Glutamatergic neuron (in vitro differentiated cells): ENCODE results near the gene PLBD2. TPM values are rescaled to one million over a fixed set of nuclear protein-coding genes. Genes with fewer than 3 reads are reported as not detected.

ENCODE experiments used
- DNase-seq: peaks from one replicate; pipeline ENCODE4 v3.0.0; 2022
- H3K27ac Mint-ChIP-seq: one replicate; pipeline ENCODE4 v1.8.0; 2020; ENCODE audit warnings: mild to moderate bottlenecking, mixed read lengths, inconsistent platforms; ENCODE audit not compliant: unreplicated experiment
- H3K27me3 Mint-ChIP-seq: one replicate; pipeline ENCODE4 v1.8.0; 2020; ENCODE audit warnings: mild to moderate bottlenecking, moderate library complexity, mixed read lengths, inconsistent platforms; ENCODE audit not compliant: unreplicated experiment
- H3K36me3 Mint-ChIP-seq: one replicate; pipeline ENCODE4 v1.8.0; 2020; ENCODE audit warnings: mild to moderate bottlenecking, mixed read lengths, inconsistent platforms; ENCODE audit not compliant: unreplicated experiment
- H3K4me1 Mint-ChIP-seq: one replicate; pipeline ENCODE4 v1.8.0; 2020; ENCODE audit warnings: mild to moderate bottlenecking, low read depth, mixed read lengths, inconsistent platforms; ENCODE audit not compliant: unreplicated experiment
- H3K4me3 Mint-ChIP-seq: one replicate; pipeline ENCODE4 v1.8.0; 2020; ENCODE audit warnings: mild to moderate bottlenecking, mixed read lengths, inconsistent platforms; ENCODE audit not compliant: unreplicated experiment
- H3K9me3 Mint-ChIP-seq: one replicate; pipeline ENCODE4 v1.8.0; 2020; ENCODE audit warnings: mild to moderate bottlenecking, moderate library complexity, mixed read lengths, inconsistent platforms; ENCODE audit not compliant: unreplicated experiment
- CTCF ChIP-seq: fragments of 200-600 bp; sonication (generic); IDR thresholded peaks from one replicate; pipeline ENCODE4 v1.5.0; 2021; ENCODE audit not compliant: partially characterized antibody, unreplicated experiment
- total RNA-seq: library from RNA; stranded (reverse); fragmentation: NEBNext Ultra II Directional; extraction: Animal tissue kit (Norgen Biotek cat#: 25700); gene quantifications from one replicate; pipeline ENCODE4 v1.2.1, GENCODE V29; 2021; ENCODE audit not compliant: unreplicated experiment

Gene PLBD2
- total RNA-seq, 1 donor from 2014 or later: 85.7 TPM

- H3K4me1 Mint-ChIP-seq: no peaks in the 10 kb centered on the region
- no peak for TF ChIP-seq CTCF
- no peaks in the 10 kb centered on the region for H3K36me3 Mint-ChIP-seq
- no peak overlapping the region for H3K4me3 Mint-ChIP-seq
- no peak overlapping the region for H3K27ac Mint-ChIP-seq
- no peak for DNase-seq
- no peaks in the 10 kb centered on the region for H3K9me3 Mint-ChIP-seq
- H3K27me3 Mint-ChIP-seq: peaks cover 5% of the 10 kb centered on the region
Measured at GRCh38 chr12:113373969-113374368, 15.6 kb downstream of the PLBD2 start.

- no peak for DNase-seq
- no peak for TF ChIP-seq CTCF
- no peaks in the 10 kb centered on the region for H3K36me3 Mint-ChIP-seq
- no peaks in the 10 kb centered on the region for H3K4me1 Mint-ChIP-seq
- peaks cover 5% of the 10 kb centered on the region for H3K27me3 Mint-ChIP-seq
- no peak overlapping the region for H3K4me3 Mint-ChIP-seq
- no peak overlapping the region for H3K27ac Mint-ChIP-seq
- no peaks in the 10 kb centered on the region for H3K9me3 Mint-ChIP-seq
Measured at GRCh38 chr12:113374823-113375428, 16.5 kb downstream of the PLBD2 start.

- Mint-ChIP-seq H3K36me3 (no peaks in the 10 kb centered on the region), H3K4me3 (no peak overlapping the region), H3K27ac (no peak overlapping the region), H3K4me1 (no peaks in the 10 kb centered on the region), H3K27me3 (peaks cover 2% of the 10 kb centered on the region), H3K9me3 (no peaks in the 10 kb centered on the region)
- DNase-seq: no peak
- TF ChIP-seq CTCF: no peak
Measured at GRCh38 chr12:113378291-113378690, 19.9 kb downstream of the PLBD2 start.

- no peaks in the 10 kb centered on the region for H3K9me3 Mint-ChIP-seq
- no peak overlapping the region for H3K27ac Mint-ChIP-seq
- TF ChIP-seq CTCF: no peak
- H3K36me3 Mint-ChIP-seq: no peaks in the 10 kb centered on the region
- H3K4me3 Mint-ChIP-seq: no peak overlapping the region
- no peaks in the 10 kb centered on the region for H3K4me1 Mint-ChIP-seq
- no peak for DNase-seq
- H3K27me3 Mint-ChIP-seq: peaks cover 2% of the 10 kb centered on the region
Measured at GRCh38 chr12:113381220-113381619, 22.8 kb downstream of the PLBD2 start.

GRCh38 chr12:113382206-113382605 lies 23.8 kb downstream of the PLBD2 start:
- Mint-ChIP-seq H3K4me3 (no peak overlapping the region), H3K9me3 (no peaks in the 10 kb centered on the region), H3K36me3 (no peaks in the 10 kb centered on the region), H3K27ac (no peak overlapping the region), H3K4me1 (no peaks in the 10 kb centered on the region), H3K27me3 (peaks cover 1% of the 10 kb centered on the region)
- DNase-seq: no peak
- no peak for TF ChIP-seq CTCF
